ENCODE data around the gene NIPBL. TPM values are rescaled to one million over a fixed set of nuclear protein-coding genes. Genes with fewer than 3 reads are reported as not detected.

Gene NIPBL, protein sequence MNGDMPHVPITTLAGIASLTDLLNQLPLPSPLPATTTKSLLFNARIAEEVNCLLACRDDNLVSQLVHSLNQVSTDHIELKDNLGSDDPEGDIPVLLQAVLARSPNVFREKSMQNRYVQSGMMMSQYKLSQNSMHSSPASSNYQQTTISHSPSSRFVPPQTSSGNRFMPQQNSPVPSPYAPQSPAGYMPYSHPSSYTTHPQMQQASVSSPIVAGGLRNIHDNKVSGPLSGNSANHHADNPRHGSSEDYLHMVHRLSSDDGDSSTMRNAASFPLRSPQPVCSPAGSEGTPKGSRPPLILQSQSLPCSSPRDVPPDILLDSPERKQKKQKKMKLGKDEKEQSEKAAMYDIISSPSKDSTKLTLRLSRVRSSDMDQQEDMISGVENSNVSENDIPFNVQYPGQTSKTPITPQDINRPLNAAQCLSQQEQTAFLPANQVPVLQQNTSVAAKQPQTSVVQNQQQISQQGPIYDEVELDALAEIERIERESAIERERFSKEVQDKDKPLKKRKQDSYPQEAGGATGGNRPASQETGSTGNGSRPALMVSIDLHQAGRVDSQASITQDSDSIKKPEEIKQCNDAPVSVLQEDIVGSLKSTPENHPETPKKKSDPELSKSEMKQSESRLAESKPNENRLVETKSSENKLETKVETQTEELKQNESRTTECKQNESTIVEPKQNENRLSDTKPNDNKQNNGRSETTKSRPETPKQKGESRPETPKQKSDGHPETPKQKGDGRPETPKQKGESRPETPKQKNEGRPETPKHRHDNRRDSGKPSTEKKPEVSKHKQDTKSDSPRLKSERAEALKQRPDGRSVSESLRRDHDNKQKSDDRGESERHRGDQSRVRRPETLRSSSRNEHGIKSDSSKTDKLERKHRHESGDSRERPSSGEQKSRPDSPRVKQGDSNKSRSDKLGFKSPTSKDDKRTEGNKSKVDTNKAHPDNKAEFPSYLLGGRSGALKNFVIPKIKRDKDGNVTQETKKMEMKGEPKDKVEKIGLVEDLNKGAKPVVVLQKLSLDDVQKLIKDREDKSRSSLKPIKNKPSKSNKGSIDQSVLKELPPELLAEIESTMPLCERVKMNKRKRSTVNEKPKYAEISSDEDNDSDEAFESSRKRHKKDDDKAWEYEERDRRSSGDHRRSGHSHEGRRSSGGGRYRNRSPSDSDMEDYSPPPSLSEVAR (N-terminal part only)
- total RNA-seq = 18.2 and 21.0 TPM in 2 replicates

DNA sequence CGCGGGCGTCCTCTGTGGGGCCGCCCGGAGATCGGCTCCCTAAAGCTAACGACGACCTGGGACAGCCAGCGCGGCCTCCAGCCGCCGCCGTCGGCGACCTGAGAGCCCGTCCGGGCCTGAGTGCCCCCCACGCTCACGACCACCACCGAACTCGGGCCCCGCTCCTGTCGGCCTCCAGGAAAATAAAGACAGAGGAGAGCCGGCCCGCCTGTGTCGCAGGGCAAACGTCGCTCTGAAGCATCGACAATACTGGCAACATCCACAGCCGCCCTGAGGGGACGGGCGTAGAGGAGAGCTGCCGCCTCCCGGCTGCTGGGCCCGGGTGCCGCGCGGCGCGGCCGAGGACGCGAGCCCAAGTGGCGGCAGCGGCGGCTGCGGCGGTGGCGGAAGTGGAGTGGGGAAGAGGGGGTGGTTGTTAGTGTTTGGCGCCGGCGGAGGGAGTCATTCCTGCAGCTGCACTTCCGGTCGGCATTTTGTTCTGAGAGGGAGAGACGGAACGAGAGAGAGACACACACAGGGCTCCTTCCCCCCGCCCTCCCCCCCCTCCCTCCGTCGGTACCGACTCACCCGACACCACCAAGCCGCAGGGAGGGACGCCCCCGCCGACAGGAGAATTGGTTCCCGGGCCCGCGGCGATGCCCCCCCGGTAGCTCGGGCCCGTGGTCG is at the start of gene NIPBL:
Gene NIPBL, plus strand, starts transcription at position 471 of the 666 bp plus-strand sequence. CDS start 76,928 bp downstream, outside the sequence.

